ENCODE data around the gene LY6G6D. TPM values are rescaled to one million over a fixed set of nuclear protein-coding genes. Genes with fewer than 3 reads are reported as not detected.

The LY6G6D gene
- total and polyA plus RNA-seq, 2 of the 13 experiments (the other 11 are each of a cell fraction or from before 2014, with no cell fraction given), result not detected

DNA sequence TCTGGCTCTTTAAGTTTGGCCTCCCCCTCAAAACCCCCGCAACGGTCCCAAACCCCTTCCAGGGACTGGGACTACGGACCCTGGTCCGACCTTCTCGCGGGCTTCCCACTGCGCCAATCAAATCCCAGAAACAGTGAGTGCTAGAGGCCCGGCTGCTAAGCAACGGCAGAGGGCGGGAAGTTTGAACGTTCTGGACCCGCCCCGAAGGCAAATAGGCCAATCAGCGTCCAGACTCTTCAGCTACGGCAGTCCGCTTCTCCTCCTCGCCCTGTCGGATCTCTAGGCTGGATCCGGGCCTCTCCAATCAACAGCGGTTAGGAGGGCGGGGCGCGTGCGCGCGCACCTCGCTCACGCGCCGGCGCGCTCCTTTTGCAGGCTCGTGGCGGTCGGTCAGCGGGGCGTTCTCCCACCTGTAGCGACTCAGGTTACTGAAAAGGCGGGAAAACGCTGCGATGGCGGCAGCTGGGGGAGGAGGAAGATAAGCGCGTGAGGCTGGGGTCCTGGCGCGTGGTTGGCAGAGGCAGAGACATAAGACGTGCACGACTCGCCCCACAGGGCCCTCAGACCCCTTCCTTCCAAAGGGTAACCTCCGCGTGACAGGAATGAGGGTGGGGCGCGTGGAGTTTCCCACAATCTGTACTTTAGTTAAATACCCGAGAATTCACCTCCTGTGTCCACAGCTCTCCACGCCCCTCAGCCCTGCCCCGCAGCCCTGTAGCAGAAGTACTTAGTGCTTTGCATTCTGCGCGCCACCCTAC is 24.7 kb downstream of the LY6G6D start, which contains the start of gene MSH5 (continued):
- TF ChIP-seq, protein P1, sequence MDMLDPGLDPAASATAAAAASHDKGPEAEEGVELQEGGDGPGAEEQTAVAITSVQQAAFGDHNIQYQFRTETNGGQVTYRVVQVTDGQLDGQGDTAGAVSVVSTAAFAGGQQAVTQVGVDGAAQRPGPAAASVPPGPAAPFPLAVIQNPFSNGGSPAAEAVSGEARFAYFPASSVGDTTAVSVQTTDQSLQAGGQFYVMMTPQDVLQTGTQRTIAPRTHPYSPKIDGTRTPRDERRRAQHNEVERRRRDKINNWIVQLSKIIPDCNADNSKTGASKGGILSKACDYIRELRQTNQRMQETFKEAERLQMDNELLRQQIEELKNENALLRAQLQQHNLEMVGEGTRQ (IDR thresholded peaks at IDR 0.05; ENCODE audit: low read depth, low read length), result no peak
- TF ChIP-seq, protein P1 (CRISPR knock-in tag; IDR thresholded peaks at IDR 0.05; ENCODE audit: borderline replicate concordance), result no peak; the same call in 1 of the 2 replicates
- peak; percentile 100 for TF ChIP-seq ATF7-NPFF (CRISPR knock-in tag; IDR thresholded peaks at IDR 0.05; ENCODE audit: low read depth)
- TF ChIP-seq, protein P2, sequence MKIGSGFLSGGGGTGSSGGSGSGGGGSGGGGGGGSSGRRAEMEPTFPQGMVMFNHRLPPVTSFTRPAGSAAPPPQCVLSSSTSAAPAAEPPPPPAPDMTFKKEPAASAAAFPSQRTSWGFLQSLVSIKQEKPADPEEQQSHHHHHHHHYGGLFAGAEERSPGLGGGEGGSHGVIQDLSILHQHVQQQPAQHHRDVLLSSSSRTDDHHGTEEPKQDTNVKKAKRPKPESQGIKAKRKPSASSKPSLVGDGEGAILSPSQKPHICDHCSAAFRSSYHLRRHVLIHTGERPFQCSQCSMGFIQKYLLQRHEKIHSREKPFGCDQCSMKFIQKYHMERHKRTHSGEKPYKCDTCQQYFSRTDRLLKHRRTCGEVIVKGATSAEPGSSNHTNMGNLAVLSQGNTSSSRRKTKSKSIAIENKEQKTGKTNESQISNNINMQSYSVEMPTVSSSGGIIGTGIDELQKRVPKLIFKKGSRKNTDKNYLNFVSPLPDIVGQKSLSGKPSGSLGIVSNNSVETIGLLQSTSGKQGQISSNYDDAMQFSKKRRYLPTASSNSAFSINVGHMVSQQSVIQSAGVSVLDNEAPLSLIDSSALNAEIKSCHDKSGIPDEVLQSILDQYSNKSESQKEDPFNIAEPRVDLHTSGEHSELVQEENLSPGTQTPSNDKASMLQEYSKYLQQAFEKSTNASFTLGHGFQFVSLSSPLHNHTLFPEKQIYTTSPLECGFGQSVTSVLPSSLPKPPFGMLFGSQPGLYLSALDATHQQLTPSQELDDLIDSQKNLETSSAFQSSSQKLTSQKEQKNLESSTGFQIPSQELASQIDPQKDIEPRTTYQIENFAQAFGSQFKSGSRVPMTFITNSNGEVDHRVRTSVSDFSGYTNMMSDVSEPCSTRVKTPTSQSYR (CRISPR knock-in tag; IDR thresholded peaks at IDR 0.05; ENCODE audit: borderline replicate concordance), result peak; percentile 43; the same call in 1 of the 2 replicates
- TF ChIP-seq ETV5 (CRISPR knock-in tag; IDR thresholded peaks at IDR 0.05; ENCODE audit: borderline replicate concordance), result no peak; the same call in none of the 2 replicates
- TF ChIP-seq, protein P3, sequence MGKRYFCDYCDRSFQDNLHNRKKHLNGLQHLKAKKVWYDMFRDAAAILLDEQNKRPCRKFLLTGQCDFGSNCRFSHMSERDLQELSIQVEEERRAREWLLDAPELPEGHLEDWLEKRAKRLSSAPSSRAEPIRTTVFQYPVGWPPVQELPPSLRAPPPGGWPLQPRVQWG (CRISPR knock-in tag; IDR thresholded peaks at IDR 0.05; ENCODE audit: borderline replicate concordance, low read depth), result no peak
- TF ChIP-seq DPF2 (CRISPR knock-in tag; IDR thresholded peaks at IDR 0.05; ENCODE audit: borderline replicate concordance, low read depth), result no peak; the same call in 1 of the 2 replicates
- TF ChIP-seq, protein P4, sequence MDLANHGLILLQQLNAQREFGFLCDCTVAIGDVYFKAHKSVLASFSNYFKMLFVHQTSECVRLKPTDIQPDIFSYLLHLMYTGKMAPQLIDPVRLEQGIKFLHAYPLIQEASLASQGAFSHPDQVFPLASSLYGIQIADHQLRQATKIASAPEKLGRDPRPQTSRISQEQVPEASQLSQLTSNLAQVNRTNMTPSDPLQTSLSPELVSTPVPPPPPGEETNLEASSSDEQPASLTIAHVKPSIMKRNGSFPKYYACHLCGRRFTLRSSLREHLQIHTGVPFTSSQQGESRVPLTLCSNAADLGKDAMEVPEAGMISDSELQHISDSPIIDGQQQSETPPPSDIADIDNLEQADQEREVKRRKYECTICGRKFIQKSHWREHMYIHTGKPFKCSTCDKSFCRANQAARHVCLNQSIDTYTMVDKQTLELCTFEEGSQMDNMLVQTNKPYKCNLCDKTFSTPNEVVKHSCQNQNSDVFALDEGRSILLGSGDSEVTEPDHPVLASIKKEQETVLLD (CRISPR knock-in tag; IDR thresholded peaks at IDR 0.05; ENCODE audit: low read depth), result peak; percentile 91
- TF ChIP-seq ZNF75D (CRISPR knock-in tag; IDR thresholded peaks at IDR 0.05; ENCODE audit: borderline replicate concordance), result peak; percentile 90; the same call in 1 of the 2 replicates
- TF ChIP-seq ZNF354B (CRISPR knock-in tag; IDR thresholded peaks at IDR 0.05), result peak; percentile 98
- peak; percentile 88; the same call in 1 of the 2 replicates for TF ChIP-seq NFE2L1 (CRISPR knock-in tag; IDR thresholded peaks at IDR 0.05; ENCODE audit: borderline replicate concordance)
- TF ChIP-seq HOXA3 (CRISPR knock-in tag; IDR thresholded peaks at IDR 0.05), result peak; percentile 95; the same call in 1 of the 2 replicates
- peak; percentile 71; the same call in 1 of the 2 replicates for TF ChIP-seq SALL2 (CRISPR knock-in tag; IDR thresholded peaks at IDR 0.05)
- peak; percentile 92 for TF ChIP-seq SIX4 (CRISPR knock-in tag; IDR thresholded peaks at IDR 0.05)
- peak; percentile 78 for TF ChIP-seq POLR2G (IDR thresholded peaks at IDR 0.05; ENCODE audit: low read depth, low read length)
- TF ChIP-seq XBP1 (CRISPR knock-in tag; IDR thresholded peaks at IDR 0.05), result 0 out of 2 replicates have a peak, but pooled peaks have one; percentile 20
- TF ChIP-seq, protein P5, sequence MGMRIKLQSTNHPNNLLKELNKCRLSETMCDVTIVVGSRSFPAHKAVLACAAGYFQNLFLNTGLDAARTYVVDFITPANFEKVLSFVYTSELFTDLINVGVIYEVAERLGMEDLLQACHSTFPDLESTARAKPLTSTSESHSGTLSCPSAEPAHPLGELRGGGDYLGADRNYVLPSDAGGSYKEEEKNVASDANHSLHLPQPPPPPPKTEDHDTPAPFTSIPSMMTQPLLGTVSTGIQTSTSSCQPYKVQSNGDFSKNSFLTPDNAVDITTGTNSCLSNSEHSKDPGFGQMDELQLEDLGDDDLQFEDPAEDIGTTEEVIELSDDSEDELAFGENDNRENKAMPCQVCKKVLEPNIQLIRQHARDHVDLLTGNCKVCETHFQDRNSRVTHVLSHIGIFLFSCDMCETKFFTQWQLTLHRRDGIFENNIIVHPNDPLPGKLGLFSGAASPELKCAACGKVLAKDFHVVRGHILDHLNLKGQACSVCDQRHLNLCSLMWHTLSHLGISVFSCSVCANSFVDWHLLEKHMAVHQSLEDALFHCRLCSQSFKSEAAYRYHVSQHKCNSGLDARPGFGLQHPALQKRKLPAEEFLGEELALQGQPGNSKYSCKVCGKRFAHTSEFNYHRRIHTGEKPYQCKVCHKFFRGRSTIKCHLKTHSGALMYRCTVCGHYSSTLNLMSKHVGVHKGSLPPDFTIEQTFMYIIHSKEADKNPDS (CRISPR knock-in tag; IDR thresholded peaks at IDR 0.05), result peak; percentile 93

All from HepG2 (cell line).